ENCODE measurements around the gene SCAMP4.
"Not testable (repeated sequence)": the region's sequence is repeated elsewhere in the genome, so short reads cannot be mapped to it uniquely, and the experiment has no call there.

DNA sequence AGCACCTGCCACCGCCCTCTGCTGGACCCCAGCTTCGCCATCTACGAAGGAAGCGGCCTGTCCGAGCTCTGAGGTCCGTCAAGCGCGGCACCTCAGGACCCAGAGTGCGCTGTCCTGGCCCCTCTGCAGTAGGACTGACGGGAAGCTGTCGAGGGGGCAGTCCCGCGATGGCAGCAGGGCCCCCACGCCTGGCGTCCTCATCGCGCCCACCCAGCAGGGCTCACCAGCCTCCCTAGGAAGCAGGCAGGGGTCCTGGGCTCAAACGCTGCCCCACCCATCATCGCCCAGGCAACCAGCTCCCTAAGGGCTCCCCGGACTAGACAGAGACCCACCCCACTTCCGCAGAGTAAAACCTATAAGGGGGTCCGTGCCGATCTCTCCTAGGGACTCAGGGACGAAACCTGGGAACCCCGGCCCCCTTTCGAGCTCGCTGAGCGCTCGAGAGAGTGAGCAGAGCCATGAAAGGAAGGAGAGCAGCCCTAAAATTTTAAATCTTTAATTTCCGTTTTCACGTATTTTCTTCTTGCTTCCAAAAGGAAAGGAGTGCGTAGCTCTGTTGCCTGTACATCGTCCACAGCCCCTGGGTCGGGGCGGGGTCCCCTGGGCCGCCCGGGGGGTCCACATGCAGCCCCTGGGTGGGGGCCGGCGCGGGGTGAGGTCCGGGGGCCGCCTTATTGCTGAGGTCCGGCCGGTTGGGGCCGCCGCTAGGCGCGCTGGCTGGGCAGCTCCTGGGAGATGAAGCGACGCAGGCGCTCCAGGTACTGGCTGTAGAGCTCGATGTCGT is 28.5 kb upstream of the SCAMP4 start:
- TF ChIP-seq, protein P1, sequence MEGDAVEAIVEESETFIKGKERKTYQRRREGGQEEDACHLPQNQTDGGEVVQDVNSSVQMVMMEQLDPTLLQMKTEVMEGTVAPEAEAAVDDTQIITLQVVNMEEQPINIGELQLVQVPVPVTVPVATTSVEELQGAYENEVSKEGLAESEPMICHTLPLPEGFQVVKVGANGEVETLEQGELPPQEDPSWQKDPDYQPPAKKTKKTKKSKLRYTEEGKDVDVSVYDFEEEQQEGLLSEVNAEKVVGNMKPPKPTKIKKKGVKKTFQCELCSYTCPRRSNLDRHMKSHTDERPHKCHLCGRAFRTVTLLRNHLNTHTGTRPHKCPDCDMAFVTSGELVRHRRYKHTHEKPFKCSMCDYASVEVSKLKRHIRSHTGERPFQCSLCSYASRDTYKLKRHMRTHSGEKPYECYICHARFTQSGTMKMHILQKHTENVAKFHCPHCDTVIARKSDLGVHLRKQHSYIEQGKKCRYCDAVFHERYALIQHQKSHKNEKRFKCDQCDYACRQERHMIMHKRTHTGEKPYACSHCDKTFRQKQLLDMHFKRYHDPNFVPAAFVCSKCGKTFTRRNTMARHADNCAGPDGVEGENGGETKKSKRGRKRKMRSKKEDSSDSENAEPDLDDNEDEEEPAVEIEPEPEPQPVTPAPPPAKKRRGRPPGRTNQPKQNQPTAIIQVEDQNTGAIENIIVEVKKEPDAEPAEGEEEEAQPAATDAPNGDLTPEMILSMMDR (IDR thresholded peaks at IDR 0.05), result not testable (repeated sequence)
- not testable (repeated sequence) for TF ChIP-seq POLR2A (IDR thresholded peaks at IDR 0.05)

All from adrenal gland (tissue), 5 donors.